COLO668 (cell line): ENCODE measurements around the gene DAB2IP.

Experiments used
- DNase-seq: peaks from one replicate; lab custom pipeline; 2025; ENCODE audit not compliant: unreplicated experiment; lab: John Stamatoyannopoulos, UW

Gene DAB2IP

DNA sequence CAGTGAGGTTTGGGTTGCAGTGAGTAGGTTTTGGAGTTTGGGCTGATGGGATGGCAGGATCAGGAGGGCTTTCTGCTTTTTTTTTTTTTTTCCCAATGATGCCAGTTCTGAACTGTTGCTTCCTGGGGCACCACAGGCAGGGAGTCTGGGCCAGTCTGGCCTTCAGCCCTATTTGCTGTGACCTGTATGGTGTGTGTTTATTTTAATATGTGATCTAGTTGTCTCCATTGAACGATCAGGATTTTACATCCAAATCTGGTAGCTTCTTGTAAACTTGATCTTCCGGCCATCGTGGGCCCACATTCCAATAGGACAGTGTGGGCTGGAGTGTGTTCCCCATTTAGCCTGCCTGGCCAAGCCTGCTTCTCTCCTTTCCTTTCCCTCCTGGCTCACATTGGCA lies 25.8 kb upstream of the DAB2IP start:
- no peak for DNase-seq

DNA sequence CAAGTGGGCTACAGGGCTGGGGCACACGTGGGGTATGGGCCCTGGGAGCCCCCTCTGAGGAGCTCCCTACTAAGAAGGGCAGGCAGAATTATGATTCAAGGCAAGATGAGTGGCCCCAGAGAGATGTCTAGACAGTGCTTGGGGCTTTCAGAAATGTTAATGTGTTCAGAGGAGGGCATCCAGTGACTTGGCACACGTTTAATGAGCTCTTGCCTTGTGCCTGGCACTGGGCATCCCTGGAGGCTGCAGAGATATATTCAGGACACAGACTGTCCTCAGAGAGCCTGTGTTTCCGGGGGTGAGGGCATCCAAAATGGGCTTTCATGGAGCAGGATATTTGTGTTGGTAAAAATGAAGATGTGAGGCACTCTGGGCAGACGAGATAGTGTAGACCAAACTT lies 25.4 kb upstream of the DAB2IP start:
- no peak for DNase-seq

DNA sequence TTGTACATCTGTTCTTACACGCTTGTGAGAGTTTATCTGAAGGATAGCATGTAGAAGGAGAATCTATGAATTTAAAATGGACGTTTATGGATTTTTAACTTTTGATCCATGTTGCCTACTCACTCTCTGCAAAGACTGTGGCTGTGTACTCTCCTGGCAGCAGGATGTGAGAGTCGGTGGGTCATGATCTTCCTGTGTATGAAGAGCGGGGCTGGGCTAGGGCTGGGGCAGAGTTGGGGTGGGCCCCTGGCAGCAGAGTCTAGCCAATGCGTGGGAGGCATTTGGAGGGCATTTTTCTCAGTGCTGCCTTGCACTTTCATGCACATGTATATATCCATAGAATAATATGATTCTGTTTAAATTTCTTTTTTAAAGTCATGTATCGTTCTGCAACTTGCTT lies 24.0 kb upstream of the DAB2IP start:
- no peak for DNase-seq

DNA sequence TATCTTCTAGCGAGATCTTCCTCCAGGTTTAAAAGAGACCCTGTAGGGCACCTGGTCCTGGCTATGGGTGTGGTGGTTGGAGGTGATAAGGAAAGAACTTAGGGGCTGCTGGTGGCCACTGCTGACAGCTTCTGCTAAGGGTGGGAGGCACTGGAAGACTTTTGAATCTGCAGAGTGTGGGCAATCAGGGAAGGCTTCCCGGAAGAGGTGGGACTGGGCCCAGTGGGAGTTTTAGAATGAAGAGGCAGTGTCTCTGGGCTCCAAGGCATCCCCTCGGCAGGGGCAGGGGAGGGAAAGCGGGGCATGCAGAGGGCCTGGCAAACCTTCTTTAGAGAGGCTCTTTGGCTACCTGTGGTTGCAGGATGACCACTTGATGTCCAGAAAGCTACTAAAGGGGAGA lies 23.0 kb upstream of the DAB2IP start:
- no peak for DNase-seq

DNA sequence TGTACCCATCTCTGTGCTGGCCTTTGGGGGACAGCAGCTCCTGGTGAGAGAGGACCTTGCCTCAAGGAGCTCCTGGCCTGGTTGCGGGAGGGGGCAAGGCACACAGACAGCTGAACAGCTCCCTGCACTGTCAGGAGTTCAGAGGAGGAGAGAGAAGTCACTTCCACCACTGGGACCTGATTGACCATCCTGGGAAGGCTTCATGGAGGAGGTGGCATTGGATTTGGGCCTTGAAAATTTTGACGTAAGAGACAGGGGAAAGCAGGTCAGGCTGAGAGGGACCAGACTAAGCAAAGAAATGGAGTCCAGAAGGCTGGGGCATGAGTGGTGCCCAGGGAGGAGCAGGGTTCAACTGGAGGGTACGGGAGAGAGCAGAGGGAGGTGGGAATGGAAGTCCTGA lies 20.3 kb upstream of the DAB2IP start:
- no peak for DNase-seq

DNA sequence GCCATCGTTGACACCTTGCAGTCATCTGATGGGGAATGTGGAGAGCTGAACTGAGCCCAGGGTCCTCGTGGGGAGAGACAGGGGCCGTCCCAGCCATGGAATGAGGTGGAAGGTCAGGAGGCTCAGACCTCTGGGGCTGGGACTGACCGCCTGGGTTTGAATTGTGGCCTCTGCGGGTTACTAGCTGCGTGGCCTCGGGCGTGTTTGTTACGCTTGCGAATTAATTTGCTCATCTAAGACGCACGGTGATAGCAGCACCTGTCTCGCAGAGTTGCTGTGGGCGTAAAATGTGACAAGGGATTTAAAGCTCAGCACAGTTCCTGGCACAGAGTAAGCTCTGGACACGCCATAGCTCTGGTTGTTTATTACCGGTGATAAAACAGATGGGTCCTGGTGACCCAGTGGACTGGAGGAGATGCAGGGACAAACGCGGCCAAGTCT lies 19.4 kb upstream of the DAB2IP start:
- no peak for DNase-seq

DNA sequence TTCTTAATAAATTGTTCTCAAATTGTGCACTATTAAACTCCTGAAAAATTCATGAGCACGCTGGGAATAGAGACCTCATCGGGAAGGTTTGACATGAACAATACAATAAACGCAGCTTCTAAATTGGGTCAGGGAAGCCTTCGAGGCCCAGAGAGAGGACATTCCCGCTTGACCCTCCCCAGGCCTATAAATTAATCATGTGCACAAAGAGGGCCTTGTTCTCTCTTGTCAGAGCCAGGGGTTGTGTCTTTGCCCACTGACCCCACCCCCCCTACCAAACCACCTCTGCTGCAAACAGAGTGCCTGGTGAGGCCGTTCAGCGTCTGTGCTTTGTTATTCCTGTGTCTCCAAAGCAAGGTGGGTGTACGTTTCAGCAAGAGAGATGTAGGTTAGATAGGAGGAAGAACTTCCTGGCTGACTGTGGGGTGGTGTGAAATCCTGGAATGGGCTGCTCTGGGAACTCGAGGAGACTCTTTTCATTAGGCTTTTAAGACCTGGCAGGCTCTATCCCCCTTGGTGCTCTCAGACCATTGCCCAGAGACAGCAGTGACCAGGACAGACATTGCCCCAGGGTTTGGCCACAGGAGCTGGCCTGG lies 18.2 kb upstream of the DAB2IP start:
- DNase-seq, result no peak

DNA sequence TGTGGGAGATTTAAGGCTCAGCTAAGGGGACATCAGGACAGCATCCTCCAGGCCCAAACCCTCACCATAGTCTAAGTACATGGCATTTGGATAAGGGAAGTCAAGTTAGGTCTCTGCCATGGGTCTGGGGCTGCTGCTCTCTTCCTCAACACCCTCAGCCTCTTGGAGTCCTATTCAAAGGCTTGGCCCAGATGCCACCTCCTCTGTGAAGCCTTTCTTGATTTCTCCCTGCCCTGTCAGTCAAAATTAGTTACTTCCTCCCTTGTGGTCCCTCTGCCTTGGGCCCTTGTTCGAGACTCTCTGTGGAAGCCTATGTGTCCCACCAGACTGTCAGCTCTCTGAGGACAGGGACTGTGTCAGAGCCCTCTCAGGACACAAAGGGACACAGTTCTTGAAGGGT lies 17.7 kb upstream of the DAB2IP start:
- no peak for DNase-seq

DNA sequence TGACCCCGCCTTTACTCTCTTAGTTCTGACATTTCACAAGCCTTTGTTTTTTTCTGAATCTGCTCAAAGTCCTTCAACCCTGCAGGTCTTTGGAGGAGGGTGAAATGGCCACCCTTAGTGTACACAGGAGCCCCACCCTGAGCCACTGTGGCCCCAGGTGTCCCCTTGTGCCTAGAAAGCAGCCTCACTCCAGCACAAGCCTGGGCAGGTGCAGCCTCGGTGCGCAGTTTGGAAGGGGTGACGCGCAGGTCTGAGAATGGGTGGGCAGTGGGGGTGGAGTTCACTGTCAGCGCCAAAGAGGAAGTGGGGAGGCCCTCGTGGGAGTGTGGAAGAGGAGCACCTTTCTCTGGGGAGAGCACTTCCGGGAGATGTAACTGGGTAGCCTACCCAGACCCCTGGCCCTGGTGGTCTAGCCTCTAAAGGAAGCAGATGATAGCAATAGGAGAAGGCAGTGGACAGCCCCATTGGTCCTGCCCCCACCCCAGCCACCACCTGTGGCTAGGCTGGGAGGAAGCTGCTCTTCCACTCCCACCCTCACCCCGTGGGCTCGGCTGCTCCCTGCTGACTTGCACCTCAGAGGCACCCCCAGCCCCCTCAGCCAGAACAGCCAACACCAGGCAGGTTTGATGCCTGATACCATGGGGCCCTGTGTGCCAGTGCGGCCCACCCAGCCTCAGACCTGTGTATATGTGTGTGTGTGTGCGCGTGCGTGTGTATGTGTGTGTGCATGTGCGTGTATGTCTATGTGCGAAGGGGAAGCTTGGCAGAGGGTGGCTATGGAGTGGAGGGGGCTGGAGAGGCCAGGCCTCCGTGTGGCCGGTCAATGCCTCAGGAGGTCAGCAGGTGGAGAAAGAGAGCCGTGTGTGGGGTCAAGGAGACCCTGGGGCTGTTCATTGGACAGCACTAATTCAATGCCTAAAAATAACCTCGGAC lies 16.8 kb upstream of the DAB2IP start:
- DNase-seq, result no peak

DNA sequence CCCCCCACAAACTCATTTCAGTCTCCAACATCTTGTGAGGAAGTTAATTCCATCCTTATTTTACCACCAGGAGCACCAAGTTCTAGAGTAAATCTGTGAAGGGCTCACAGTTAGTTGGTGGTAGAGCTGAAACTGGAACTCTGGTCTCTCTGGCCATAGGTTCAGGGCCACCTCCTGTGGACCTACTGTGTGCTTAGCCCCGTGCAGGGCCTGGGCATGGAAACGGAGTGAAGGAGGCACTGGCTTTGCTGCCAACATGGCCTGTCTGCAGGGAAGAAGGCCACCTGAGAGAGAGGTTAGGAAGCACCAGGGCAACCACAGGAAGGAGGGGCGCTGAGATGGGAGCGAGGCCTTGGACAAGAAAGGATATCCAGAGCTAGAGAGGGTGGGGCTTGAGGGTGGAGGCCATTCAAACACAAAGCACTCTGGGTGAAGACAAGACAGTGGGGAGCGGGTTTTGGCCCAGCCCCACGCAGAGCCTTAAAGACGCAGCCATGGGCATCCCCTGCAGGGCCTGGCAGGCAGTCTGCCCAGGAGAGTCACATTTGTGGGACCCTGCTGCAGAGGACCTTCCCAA lies 16.0 kb upstream of the DAB2IP start:
- no peak for DNase-seq

DNA sequence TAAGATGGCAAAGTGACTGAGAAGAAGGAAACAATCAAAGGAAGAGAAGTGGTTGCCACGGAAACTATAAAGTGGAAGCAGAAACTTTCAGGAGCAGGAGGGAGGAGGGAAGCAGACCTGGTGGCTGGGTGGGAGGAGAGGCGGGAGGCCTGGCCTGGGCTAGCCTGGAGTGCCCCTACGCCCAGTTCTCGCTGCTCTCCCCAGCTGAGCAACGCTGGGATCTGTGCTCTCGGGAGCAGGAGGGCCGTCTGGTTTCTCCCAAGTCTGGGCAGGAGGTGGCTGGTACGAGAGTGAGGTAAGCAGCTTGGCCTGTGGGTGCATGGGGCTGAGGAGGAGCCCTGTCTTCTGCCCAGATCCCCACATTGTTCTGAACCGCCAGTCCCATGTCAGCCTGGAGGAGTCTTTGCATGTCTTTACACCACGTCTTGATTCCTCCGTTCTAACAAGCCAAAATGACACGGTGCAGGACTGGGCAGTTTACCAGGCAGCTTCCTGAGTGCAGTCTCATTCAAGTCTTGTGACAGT lies 15.0 kb upstream of the DAB2IP start:
- DNase-seq, result no peak

DNA sequence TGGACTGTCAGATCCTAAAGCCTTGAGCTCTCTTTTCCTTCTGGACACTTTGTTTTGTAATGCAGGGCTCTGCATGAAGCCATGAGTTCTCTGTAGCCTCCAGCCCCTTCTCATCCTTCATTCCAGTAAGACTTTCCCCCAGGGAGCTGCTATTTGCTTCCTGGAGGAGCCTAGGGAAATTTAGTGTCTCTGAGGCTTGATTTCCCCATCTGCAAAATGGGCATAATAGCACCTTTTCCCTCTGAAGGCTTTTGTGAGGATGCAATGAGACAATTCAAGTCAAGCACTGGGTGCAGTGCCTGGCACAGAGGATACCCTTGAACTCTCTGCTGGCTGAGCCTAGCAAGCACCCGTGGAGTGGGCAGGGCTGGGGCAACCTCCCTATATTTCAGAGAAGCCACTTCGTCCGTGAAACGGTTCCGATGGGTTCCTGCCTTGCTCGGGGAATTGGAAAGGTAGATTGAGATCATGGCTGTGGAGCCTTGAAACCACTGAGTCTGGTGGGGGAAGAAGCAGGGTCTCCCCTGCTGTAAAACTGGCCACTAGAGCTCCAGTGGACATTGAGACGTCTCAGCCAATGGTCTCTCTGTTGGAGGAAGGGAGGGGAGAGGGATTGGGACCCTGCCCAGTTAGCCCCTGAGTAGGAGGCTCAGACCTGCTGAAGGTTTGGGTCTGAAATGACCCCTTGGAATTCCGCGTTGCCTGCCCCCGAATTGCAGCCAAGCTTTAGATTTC lies 14.3 kb upstream of the DAB2IP start:
- no peak for DNase-seq

DNA sequence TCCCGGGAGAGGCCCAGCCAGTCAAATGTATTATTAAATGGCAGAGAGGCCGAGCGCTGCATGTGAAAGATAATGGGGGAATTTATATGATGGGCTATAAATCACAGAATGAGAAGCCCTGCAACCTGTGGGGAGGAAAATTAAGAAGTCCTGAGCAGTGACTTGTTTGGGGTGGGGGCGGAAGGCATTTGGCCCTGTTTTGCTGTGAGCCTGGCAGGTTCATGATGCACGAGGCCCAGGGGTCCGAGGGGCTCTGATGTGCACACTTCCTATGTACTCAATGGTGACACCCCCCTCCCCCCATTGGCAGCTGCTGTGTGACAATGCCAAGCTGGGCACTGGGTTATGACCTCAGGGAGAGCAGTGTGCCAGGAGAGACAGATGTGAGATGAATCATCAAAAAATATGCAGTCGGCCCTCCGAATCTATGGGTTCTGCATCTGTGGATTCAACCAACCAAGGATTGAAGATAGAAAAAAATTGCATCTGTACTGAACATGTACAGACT lies 13.7 kb upstream of the DAB2IP start:
- DNase-seq, result no peak

DNA sequence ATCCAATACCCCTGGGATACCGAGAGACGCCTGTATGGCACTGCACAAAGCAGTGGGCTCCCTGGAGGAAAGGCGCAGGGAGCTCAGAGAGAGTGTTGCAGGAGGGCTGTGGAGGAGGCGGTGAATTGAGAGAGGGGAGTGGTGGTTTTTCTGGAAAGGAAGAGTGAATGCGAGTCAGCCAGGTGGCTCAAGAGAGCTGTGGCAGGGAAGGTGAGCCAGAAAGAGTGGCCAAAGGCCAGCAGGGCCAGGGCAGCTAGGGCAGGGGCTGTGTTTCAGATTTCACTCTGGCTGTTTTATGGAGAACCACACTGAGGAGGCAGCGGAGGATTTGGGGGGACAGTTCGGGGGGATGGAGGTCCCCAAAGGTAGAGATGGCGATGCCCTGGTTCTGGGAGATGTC lies 13.0 kb upstream of the DAB2IP start:
- DNase-seq, result no peak

DNA sequence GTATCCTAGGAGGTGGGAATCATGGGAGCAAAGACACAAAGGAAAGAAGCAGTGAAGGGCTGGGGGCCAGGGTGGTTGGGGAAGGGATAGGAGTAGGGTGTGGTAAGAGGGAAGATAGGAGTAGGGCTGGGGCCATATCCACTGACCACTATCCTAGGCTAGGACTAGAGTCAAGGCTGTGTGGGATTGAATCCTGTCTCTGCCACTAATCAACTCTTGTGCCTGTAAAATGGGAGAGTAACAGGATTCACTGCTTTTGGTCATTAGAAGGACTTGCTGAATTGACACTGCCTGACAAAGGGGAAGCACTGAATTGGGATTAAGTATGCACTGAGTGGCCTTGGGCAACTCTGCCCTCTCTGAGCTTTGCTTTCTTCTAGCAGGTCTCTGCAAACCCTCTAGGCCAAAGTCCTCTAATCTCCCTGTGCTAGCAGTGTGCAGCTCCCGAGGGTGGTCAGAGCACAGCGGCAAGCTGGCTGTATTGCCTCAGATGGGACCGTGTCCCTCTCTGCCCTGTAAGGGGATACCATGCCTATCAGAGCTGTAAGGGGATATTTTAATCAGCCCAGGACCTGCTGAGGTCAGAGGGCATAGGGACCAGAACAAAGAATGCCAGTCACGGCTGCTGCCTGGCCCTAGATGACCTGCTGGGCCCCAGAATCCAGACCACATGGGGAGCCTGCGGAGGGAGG lies 12.4 kb upstream of the DAB2IP start:
- DNase-seq, result no peak

DNA sequence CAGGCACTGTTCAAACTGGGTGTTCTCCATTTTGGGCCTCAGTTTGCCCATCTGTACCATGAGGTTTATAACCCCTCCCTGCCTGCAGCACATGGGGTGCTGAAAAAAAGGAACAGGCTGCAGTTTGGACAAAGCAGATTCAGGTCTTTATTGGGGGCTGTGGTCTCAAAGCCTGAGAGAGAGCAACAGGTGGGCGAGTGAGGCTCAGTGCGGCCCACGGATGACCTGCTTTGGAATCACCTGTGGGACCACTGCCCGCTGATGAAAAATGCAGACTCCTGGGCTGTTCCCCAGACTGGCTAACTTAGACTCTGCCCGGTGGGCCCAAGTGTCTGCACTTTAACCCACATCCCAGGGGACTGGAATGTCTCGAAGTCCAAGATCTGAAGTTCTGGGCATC lies 11.8 kb upstream of the DAB2IP start:
- DNase-seq, result no peak

DNA sequence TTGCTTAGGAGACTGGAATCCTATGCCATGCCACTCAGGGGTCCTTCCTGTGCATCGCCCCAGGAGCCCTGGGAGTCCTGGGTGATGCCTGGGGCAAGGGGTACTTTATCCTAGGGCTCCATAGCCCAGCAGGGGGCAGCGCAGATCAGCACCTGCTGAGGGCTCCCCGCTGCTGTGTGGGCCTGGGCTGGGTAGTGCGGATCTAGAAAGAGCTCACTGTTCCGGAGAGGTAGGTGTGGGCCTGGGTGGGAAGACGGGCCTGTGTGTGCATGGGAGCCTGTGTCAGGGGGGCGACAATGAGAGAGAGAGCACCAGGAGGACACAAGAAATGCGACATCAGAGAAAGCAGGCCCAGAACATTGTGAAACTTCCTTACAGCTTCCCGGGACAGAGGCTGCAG lies 11.4 kb upstream of the DAB2IP start:
- DNase-seq, result peak; percentile 36

DNA sequence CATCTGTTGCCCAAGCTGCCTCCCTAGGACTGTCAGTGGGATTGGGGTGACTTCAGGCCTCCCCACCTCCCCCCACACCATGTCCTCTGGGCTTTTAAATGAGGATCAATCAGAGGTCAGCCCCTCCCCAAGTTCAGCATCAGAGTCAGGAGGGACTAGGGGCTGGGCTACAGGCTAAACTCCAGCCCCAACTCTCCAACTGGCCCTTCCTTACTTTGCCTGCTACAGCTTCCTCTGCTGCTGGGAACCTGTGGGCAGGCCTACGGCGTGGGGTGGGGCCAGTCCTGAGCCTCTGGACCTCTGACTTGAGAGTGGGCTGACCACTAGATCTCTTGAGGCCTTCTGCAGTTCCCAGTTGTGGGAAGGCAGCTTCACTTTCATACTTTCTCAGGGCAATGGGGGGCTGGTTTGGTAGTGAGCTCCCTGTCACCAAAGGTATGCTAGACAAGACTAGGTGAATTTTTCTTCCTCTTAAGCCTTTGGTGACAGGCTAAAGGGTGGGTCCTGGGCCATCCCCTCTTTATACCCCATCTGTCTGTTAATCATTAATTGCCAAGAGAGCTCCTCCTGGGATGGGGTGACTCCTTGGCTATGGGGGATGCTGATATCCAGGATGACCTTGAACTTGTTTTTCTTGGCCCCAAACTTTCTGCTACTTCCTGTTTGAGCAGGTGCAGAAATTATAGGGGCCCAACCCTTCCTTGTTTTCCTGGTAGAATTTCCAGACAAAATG lies 10.8 kb upstream of the DAB2IP start:
- no peak for DNase-seq

DNA sequence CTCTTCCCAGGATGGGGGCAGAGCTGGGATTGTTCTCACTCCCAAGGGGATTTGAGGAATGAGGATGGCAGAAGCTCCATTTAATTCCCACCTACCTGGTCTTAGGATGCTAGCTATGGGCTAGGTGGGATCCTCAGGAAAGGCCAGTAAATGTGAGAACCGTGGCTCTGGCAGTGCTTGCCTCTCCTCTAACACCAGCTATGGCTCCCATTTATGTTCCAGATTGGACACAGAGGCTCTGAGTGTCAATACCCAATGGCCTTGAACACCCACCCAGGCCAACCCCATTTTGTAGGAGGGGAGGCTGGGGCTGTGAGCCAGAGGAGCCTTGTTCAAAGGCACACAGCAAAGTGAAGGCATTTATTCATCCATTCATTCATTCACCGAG lies 10.2 kb upstream of the DAB2IP start:
- DNase-seq, result no peak

DNA sequence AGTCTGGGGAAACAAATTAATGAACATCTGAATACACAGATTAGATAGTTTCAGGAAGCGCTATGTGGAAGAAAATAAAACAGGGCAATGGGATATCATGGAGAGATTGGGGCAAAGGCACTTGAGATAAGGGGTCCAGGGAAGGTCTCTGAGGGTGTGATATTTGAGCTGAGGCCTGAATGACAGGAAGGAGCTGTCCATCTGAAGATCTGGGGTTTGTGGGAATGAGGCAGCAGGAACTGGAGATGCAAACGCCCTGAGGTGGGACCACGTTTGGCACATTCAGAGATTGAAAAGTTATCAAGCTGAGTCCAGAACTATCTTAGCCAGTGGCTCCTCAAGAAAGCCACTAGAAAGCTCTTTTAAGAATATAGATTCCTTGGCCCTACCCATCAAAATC lies 8.7 kb upstream of the DAB2IP start:
- no peak for DNase-seq
